Placental epithelial cell (primary cell): ENCODE measurements around the gene GPBP1L1. TPM values are rescaled to one million over a fixed set of nuclear protein-coding genes. Genes with fewer than 3 reads are reported as not detected.

Experiments used
- small RNA-seq: library from RNA; depleted of rRNA; stranded (forward); fragments of <200 nt; gene quantifications from one replicate; pipeline ENCODE3, GENCODE V24; 2012
- total RNA-seq: library from RNA; depleted of rRNA; stranded (reverse); fragments of >200 nt; gene quantifications from 2 replicates; pipeline ENCODE4 v1.2.3, GENCODE V29; 2012

GPBP1L1 gene
- 90.8 and 96.2 TPM in 2 replicates for total RNA-seq

GRCh38 chr1:45686288-45687013 lies at the start of gene GPBP1L1:
TSS of gene GPBP1L1 (minus strand) at chr1:45686533. CDS start at chr1:45659087, 27,446 bp downstream.

DNA sequence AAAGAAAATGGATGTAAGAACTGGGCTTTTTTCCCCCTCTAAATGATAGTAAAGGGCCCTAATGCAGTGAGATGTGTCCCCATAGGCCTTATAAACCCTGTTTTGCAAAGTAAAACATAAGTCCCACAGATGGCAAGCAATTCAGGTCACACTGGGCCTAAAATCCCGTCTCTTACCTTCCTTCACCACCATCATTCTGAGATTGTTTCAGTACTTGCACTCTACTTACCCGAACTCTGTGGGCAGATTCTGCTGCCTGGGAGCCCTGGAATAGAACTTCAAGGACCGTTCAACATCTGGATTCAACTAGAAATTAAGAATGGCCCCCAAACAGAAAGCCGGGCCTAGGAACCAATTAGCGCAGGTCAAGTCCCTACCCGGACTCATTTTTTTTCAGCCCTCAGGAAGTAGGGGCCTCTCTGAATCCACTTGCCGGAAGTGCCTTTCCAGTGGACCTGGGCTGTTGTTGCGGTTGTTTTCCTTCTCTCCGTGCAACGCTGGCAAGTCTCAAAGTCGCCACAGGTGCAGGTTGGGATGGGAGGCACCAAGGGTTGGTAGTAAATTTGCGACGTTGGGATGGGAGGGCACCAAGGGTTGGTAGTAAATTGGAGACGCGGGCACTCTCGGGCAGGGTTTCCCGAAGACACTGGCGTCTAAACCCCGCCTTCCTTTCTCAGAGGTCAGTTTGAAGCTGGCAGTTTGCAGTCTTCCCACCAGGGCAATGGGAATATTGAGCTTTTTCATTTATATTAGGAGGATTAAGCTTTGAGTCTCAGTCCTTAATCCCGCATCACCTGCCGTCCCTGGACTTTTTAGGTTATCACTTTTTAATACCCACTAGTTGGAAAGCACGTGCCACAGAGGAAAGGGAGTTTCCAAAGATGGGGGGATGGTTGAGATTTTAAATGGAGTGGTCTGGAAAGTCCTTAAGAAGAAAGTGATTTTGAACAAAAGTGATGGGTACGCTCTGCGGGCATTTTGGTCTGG lies 1.7 kb upstream of the GPBP1L1 start, which contains the start of gene TMEM69:
Gene TMEM69 (plus strand): TSS at position 428 of the 987 bp plus-strand sequence. CDS start 2,888 bp downstream, outside the sequence.

GRCh38 chr1:45623972-45624371 lies 62.4 kb downstream of the GPBP1L1 start, which contains the start of gene CCDC17:
TSS of gene CCDC17 (minus strand) at chr1:45624054. CDS start at chr1:45623909, 145 bp downstream.

GRCh38 chr1:45583666-45584350 lies 102.5 kb downstream of the GPBP1L1 start, which contains the start of gene NASP:
TSS of gene NASP (plus strand) at chr1:45584041. CDS start at chr1:45584147, 106 bp downstream.

Small RNAs within 50 kb of the gene (small RNA-seq; reads per million reads assigned to genes)
- not detected for gene AL355480.1
- not detected for gene AL355480.2
- gene AL355480.3, result not detected
- not detected for gene AL355480.4

Other genes with a start within 250 kb of the GPBP1L1 start
- 10.8 and 13.3 TPM in 2 replicates for gene TESK2, start 195.4 kb downstream of the GPBP1L1 start, total RNA-seq
- gene CCDC163, start 186.5 kb downstream of the GPBP1L1 start, total RNA-seq, result 0.39 and 2.4 TPM in 2 replicates
- 1.2 and 7.8 TPM in 2 replicates for gene MMACHC, start 186.2 kb downstream of the GPBP1L1 start, total RNA-seq
- gene PRDX1, start 164.6 kb downstream of the GPBP1L1 start, total RNA-seq, result 305 and 686 TPM in 2 replicates
- gene AKR1A1, start 135.7 kb downstream of the GPBP1L1 start, total RNA-seq, result 108 and 120 TPM in 2 replicates
- 35.1 and 68.3 TPM in 2 replicates for gene NASP, start 102.5 kb downstream of the GPBP1L1 start, total RNA-seq
- 2.4 and 2.6 TPM in 2 replicates for gene CCDC17, start 62.5 kb downstream of the GPBP1L1 start, total RNA-seq
- 8.6 and 17.8 TPM in 2 replicates for gene TMEM69, start 1.6 kb upstream of the GPBP1L1 start, total RNA-seq
- 6.2 and 12.6 TPM in 2 replicates for gene IPP, start 64.1 kb upstream of the GPBP1L1 start, total RNA-seq
- 21.9 and 39.7 TPM in 2 replicates for gene MAST2, start 117.1 kb upstream of the GPBP1L1 start, total RNA-seq